ENCODE results near the gene PEBP1. TPM values are rescaled to one million over a fixed set of nuclear protein-coding genes. Genes with fewer than 3 reads are reported as not detected.
A peak's percentile ranks its signal among the peaks of the same experiment; 100 is the strongest.

The PEBP1 gene
- total RNA-seq, 1 donor from 2014 or later, result 166 TPM

GRCh38 chr12:118164798-118165486 lies 29.0 kb downstream of the PEBP1 start:
- DNase-seq (ENCODE audit: low spot score in 2 of 2, unreplicated experiment in 2 of 2), result peak in 1 of 2 experiments; percentile 44
- peak; percentile 50 for TF ChIP-seq CTCF (IDR thresholded peaks at IDR 0.05; ENCODE audit: unreplicated experiment)
- Mint-ChIP-seq H3K27ac (no peak overlapping the region), H3K36me3 (peaks cover 18% of the 10 kb centered on the region), H3K9me3 (no peaks in the 10 kb centered on the region), H3K4me3 (no peak overlapping the region), H3K27me3 (ENCODE audit: low read depth) (no peaks in the 10 kb centered on the region), H3K4me1 (no peaks in the 10 kb centered on the region)

GRCh38 chr12:118166946-118167345 lies 31.0 kb downstream of the PEBP1 start:
- Mint-ChIP-seq H3K27me3 (ENCODE audit: low read depth) (no peaks in the 10 kb centered on the region), H3K9me3 (no peaks in the 10 kb centered on the region), H3K36me3 (peaks cover 22% of the 10 kb centered on the region), H3K4me3 (no peak overlapping the region), H3K27ac (no peak overlapping the region), H3K4me1 (no peaks in the 10 kb centered on the region)
- no peak for DNase-seq (ENCODE audit: low spot score in 2 of 2, unreplicated experiment in 2 of 2)
- TF ChIP-seq CTCF (IDR thresholded peaks at IDR 0.05; ENCODE audit: unreplicated experiment), result no peak

GRCh38 chr12:118175823-118176447 lies 40.0 kb downstream of the PEBP1 start:
- no peak for TF ChIP-seq CTCF (IDR thresholded peaks at IDR 0.05; ENCODE audit: unreplicated experiment)
- no peak for DNase-seq (ENCODE audit: low spot score in 2 of 2, unreplicated experiment in 2 of 2)
- no peaks in the 10 kb centered on the region for H3K9me3 Mint-ChIP-seq
- no peaks in the 10 kb centered on the region for H3K4me1 Mint-ChIP-seq
- peaks cover 38% of the 10 kb centered on the region for H3K36me3 Mint-ChIP-seq
- no peak overlapping the region for H3K4me3 Mint-ChIP-seq
- no peaks in the 10 kb centered on the region for H3K27me3 Mint-ChIP-seq (ENCODE audit: low read depth)
- H3K27ac Mint-ChIP-seq, result no peak overlapping the region

GRCh38 chr12:118183155-118183554 lies 47.2 kb downstream of the PEBP1 start:
- H3K4me3 Mint-ChIP-seq, result no peak overlapping the region
- peaks cover 28% of the 10 kb centered on the region for H3K4me1 Mint-ChIP-seq
- peak overlapping the region; percentile 43 for H3K27ac Mint-ChIP-seq
- no peak for DNase-seq (ENCODE audit: low spot score in 2 of 2, unreplicated experiment in 2 of 2)
- no peak for TF ChIP-seq CTCF (IDR thresholded peaks at IDR 0.05; ENCODE audit: unreplicated experiment)
- no peaks in the 10 kb centered on the region for H3K27me3 Mint-ChIP-seq (ENCODE audit: low read depth)
- H3K9me3 Mint-ChIP-seq, result no peaks in the 10 kb centered on the region
- H3K36me3 Mint-ChIP-seq, result peaks cover 16% of the 10 kb centered on the region

GRCh38 chr12:118183711-118184110 lies 47.8 kb downstream of the PEBP1 start:
- TF ChIP-seq CTCF (IDR thresholded peaks at IDR 0.05; ENCODE audit: unreplicated experiment), result no peak
- no peak overlapping the region for H3K27ac Mint-ChIP-seq
- peaks cover 14% of the 10 kb centered on the region for H3K36me3 Mint-ChIP-seq
- H3K27me3 Mint-ChIP-seq (ENCODE audit: low read depth), result no peaks in the 10 kb centered on the region
- H3K9me3 Mint-ChIP-seq, result no peaks in the 10 kb centered on the region
- DNase-seq (ENCODE audit: low spot score in 2 of 2, unreplicated experiment in 2 of 2), result no peak
- no peak overlapping the region for H3K4me3 Mint-ChIP-seq
- peaks cover 34% of the 10 kb centered on the region for H3K4me1 Mint-ChIP-seq
